GM19043 (cell line): ENCODE results near the gene ADGRD1.
"Not testable (repeated sequence)": the region's sequence is repeated elsewhere in the genome, so short reads cannot be mapped to it uniquely, and the experiment has no call there.

Experiments
- ATAC-seq: cut with Tn5 transposase; IDR thresholded peaks from one replicate; pipeline ENCODE4 v1.9.1; 2021; ENCODE audit warnings: low read depth; ENCODE audit not compliant: unreplicated experiment

Gene ADGRD1

GRCh38 chr12:131128966-131129619 lies 175.4 kb downstream of the ADGRD1 start:
- ATAC-seq = not testable (repeated sequence)

GRCh38 chr12:131129839-131130238 lies 176.1 kb downstream of the ADGRD1 start:
- no peak for ATAC-seq

GRCh38 chr12:131130311-131130911 lies 176.7 kb downstream of the ADGRD1 start:
- ATAC-seq = no peak

- no peak for ATAC-seq
Measured at GRCh38 chr12:131131077-131131807, 177.5 kb downstream of the ADGRD1 start.

GRCh38 chr12:131131808-131132117 lies 178.1 kb downstream of the ADGRD1 start:
- no peak for ATAC-seq

- ATAC-seq = peak; percentile 63
Measured at GRCh38 chr12:131132118-131132892, 178.6 kb downstream of the ADGRD1 start.

GRCh38 chr12:131133015-131133905 lies 179.6 kb downstream of the ADGRD1 start:
- no peak for ATAC-seq

- no peak for ATAC-seq
Measured at GRCh38 chr12:131133994-131134393, 180.3 kb downstream of the ADGRD1 start.

- no peak for ATAC-seq
Measured at GRCh38 chr12:131134523-131135310, 181.0 kb downstream of the ADGRD1 start.

GRCh38 chr12:131135311-131135785 lies 181.6 kb downstream of the ADGRD1 start:
- no peak for ATAC-seq

- ATAC-seq = no peak
Measured at GRCh38 chr12:131135786-131136538, 182.3 kb downstream of the ADGRD1 start.

GRCh38 chr12:131136539-131136872 lies 182.8 kb downstream of the ADGRD1 start:
- ATAC-seq = no peak

GRCh38 chr12:131137009-131137835 lies 183.5 kb downstream of the ADGRD1 start:
- ATAC-seq = no peak

- no peak for ATAC-seq
Measured at GRCh38 chr12:131137836-131138637, 184.3 kb downstream of the ADGRD1 start.

GRCh38 chr12:131138638-131139362 lies 185.1 kb downstream of the ADGRD1 start:
- ATAC-seq = no peak

- ATAC-seq = no peak
Measured at GRCh38 chr12:131139363-131140068, 185.8 kb downstream of the ADGRD1 start.
